IMR-90 (cell line): Measurements from ENCODE around the gene PDZD7.

Experiments used
- BHLHE40 ChIP-seq: fragments of 150-350 bp; IDR thresholded peaks from 2 replicates; pipeline ENCODE4 v1.6.1; 2016; ENCODE audit warnings: mild to moderate bottlenecking, low read depth, low read length
- MAZ ChIP-seq: IDR thresholded peaks from 2 replicates; pipeline ENCODE4 v1.6.1; 2012; ENCODE audit warnings: low read depth, mild to moderate bottlenecking, low read length, improper control_type of control experiment, moderate library complexity, borderline replicate concordance
- POLR2A ChIP-seq: IDR thresholded peaks from 2 replicates; pipeline ENCODE4 v1.6.1; 2012; ENCODE audit warnings: mild to moderate bottlenecking, low read depth, low read length
- RCOR1 ChIP-seq: IDR thresholded peaks from 2 replicates; pipeline ENCODE4 v1.6.1; 2012; ENCODE audit warnings: mild to moderate bottlenecking, low read length, improper control_type of control experiment; ENCODE audit not compliant: insufficient replicate concordance
- RFX5 ChIP-seq: IDR thresholded peaks from 2 replicates; pipeline ENCODE4 v1.8.0; 2012; ENCODE audit warnings: low read depth, mild to moderate bottlenecking, low read length, moderate library complexity
- SMC3 ChIP-seq: fragments of 150-350 bp; IDR thresholded peaks from 2 replicates; pipeline ENCODE4 v1.6.1; 2016; ENCODE audit warnings: low read depth, mild to moderate bottlenecking, antibody characterized with exemption, low read length, moderate library complexity
- TF ChIP-seq, protein P1 (sequence below): conservative IDR thresholded peaks from 2 replicates; pipeline ENCODE4 v1.5.1; 2012; ENCODE audit warnings: mild to moderate bottlenecking, low read depth, low read length, improper control_type of control experiment

DNA sequence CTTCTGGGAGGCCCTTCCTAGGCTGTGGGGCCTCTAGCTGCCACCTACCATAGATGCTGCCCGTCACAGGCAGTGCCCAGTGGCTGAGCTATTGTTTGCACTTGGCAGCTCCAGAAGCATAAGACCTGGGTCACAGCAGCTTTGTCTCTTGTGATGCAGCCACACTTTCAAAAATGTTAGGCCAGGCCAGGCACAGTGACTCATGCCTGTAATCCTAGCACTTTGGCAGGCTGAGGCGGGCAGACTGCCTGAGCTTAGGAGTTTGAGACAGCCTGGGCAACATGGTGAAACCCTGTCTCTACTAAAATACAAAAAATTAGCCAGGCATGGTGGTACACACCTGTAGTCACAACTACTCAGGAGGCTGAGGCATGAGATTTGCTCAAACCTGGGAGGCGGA lies 21.4 kb upstream of the PDZD7 start:
- TF ChIP-seq RFX5 (no peak), BHLHE40 (no peak), RCOR1 (no peak), SMC3 (no peak), MAZ (no peak), POLR2A (no peak)
- TF ChIP-seq, protein P1, sequence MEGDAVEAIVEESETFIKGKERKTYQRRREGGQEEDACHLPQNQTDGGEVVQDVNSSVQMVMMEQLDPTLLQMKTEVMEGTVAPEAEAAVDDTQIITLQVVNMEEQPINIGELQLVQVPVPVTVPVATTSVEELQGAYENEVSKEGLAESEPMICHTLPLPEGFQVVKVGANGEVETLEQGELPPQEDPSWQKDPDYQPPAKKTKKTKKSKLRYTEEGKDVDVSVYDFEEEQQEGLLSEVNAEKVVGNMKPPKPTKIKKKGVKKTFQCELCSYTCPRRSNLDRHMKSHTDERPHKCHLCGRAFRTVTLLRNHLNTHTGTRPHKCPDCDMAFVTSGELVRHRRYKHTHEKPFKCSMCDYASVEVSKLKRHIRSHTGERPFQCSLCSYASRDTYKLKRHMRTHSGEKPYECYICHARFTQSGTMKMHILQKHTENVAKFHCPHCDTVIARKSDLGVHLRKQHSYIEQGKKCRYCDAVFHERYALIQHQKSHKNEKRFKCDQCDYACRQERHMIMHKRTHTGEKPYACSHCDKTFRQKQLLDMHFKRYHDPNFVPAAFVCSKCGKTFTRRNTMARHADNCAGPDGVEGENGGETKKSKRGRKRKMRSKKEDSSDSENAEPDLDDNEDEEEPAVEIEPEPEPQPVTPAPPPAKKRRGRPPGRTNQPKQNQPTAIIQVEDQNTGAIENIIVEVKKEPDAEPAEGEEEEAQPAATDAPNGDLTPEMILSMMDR = no peak
